Peyer's patch (tissue), 4 donors: ENCODE data around the gene GABRB1. TPM values are rescaled to one million over a fixed set of nuclear protein-coding genes. Genes with fewer than 3 reads are reported as not detected.

Experiments
- DNase-seq, 3 donors: peaks; one replicate each; pipeline ENCODE4 v3.0.0-alpha.2; 2017 to 2019
- H3K27ac ChIP-seq, 4 donors: fragments of 200-600 bp; sonication (generic); one replicate each; pipeline ENCODE4 v1.5.1; 2016 to 2019
- H3K27me3 ChIP-seq, 2 donors: fragments of 200-600 bp; sonication (generic); one replicate each; pipeline ENCODE4 v1.5.1; 2019
- H3K36me3 ChIP-seq, 3 donors: fragments of 200-600 bp; sonication (generic); one replicate each; pipeline ENCODE4 v1.5.1; 2016 to 2019
- H3K4me1 ChIP-seq, 4 donors: fragments of 200-600 bp; sonication (generic); one replicate each; pipeline ENCODE4 v1.5.1; 2016 to 2019
- H3K4me3 ChIP-seq, 4 donors: fragments of 200-600 bp; sonication (generic); 1 replicate in 3 of 4; 2 replicates in 1 of 4; pipeline ENCODE4 v1.5.1; 2016 to 2019; ENCODE audit warnings: mild to moderate bottlenecking in 1 of 4
- H3K9me3 ChIP-seq, 4 donors: fragments of 200-600 bp; sonication (generic); one replicate each; pipeline ENCODE4 v1.5.1; 2016 to 2019; ENCODE audit warnings: mild to moderate bottlenecking in 1 of 4
- POLR2A ChIP-seq, 2 donors: fragments of 450-650 bp; IDR thresholded peaks; one replicate each; pipeline ENCODE4 v1.5.1; 2017; ENCODE audit warnings: antibody characterized with exemption in 2 of 2, mild to moderate bottlenecking in 2 of 2, moderate library complexity in 2 of 2
- total RNA-seq, 4 donors: library from RNA; depleted of rRNA; stranded (reverse); fragments of >200 nt; gene quantifications; one replicate each; pipeline ENCODE4 v1.1.0, GENCODE V29; 2016
- TF ChIP-seq, protein P1 (sequence below), 6 experiments: fragments of 450-650 bp in 4 of 6; fragments of 200-600 bp in 2 of 6; sonication (generic) in 1 of 6; IDR thresholded peaks; one replicate each; pipeline ENCODE4 v1.5.1; 2017 to 2019; ENCODE audit warnings: antibody characterized with exemption in 6 of 6, mild to moderate bottlenecking in 3 of 6, moderate library complexity in 1 of 6

The GABRB1 gene
- total RNA-seq, 4 donors from 2014 or later = not detected

DNA sequence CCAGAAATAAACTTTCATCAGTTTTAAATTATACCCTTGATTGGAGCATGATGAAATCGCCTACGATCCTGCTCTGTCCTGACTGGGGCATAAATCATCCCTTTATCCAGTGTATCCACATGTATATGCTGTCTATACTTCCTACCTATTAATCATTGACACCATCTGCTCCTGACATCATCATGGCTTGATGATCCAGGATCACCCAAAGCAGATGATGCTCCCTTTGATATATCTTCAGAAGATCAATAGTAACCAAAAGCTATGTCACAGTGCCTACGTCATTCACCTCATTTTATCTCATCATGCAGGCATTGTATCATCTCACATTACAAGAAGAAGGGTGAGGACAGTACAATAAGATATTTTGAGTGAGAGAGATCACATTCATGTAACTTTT lies 294.7 kb downstream of the GABRB1 start:
- Histone ChIP-seq H3K27ac (no peak overlapping the region), H3K9me3 (no peaks in the 10 kb centered on the region), H3K4me3 (no peak overlapping the region), H3K36me3 (no peaks in the 10 kb centered on the region), H3K4me1 (no peaks in the 10 kb centered on the region), H3K27me3 (no peaks in the 10 kb centered on the region)
- DNase-seq = no peak
- no peak for TF ChIP-seq POLR2A (IDR thresholded peaks at IDR 0.05)
- TF ChIP-seq, protein P1, sequence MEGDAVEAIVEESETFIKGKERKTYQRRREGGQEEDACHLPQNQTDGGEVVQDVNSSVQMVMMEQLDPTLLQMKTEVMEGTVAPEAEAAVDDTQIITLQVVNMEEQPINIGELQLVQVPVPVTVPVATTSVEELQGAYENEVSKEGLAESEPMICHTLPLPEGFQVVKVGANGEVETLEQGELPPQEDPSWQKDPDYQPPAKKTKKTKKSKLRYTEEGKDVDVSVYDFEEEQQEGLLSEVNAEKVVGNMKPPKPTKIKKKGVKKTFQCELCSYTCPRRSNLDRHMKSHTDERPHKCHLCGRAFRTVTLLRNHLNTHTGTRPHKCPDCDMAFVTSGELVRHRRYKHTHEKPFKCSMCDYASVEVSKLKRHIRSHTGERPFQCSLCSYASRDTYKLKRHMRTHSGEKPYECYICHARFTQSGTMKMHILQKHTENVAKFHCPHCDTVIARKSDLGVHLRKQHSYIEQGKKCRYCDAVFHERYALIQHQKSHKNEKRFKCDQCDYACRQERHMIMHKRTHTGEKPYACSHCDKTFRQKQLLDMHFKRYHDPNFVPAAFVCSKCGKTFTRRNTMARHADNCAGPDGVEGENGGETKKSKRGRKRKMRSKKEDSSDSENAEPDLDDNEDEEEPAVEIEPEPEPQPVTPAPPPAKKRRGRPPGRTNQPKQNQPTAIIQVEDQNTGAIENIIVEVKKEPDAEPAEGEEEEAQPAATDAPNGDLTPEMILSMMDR (IDR thresholded peaks at IDR 0.05) = no peak

DNA sequence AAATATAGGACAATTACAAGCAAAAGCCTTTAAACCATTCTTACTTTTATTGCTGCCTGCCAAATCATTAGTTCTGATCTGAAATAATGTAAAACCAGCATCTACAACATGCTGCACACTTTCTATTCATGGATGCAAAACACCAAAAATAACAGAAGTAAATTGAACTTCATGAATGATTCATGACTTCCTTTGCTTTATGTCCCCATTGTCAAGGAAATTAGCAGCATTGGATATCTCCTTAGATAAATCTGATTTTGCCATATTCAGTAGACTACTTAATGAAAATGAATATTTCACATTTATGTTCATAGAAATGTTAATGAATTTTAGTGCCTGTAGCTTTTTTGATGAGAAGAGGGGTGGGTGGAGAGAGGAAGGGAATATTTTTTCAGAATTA lies 299.5 kb downstream of the GABRB1 start:
- Histone ChIP-seq H3K27me3 (no peaks in the 10 kb centered on the region), H3K27ac (no peak overlapping the region), H3K36me3 (no peaks in the 10 kb centered on the region), H3K9me3 (no peaks in the 10 kb centered on the region), H3K4me3 (no peak overlapping the region), H3K4me1 (no peaks in the 10 kb centered on the region)
- TF ChIP-seq, protein P1 (IDR thresholded peaks at IDR 0.05) = no peak
- TF ChIP-seq POLR2A (IDR thresholded peaks at IDR 0.05) = no peak
- DNase-seq = no peak

DNA sequence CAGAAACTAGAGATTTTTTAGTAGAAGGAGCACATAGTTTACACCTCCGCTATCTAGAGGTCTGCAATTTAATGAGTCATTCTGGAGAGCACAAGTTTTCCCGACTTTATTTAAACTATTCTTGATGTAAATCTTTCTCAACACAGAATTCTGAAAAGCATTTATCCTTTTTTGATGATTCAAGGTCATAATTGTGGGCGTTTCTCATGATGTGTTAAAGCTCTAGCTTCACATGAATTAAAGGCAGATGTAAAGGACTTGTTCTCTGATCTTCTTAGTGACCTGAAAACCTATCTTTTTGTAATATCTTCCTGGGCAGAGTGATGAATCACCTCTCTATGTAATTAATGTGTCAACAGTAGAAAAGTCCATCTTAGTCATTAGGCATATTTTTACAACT lies 303.3 kb downstream of the GABRB1 start:
- Histone ChIP-seq H3K4me1 (no peaks in the 10 kb centered on the region), H3K9me3 (no peaks in the 10 kb centered on the region), H3K36me3 (no peaks in the 10 kb centered on the region), H3K27me3 (no peaks in the 10 kb centered on the region), H3K27ac (no peak overlapping the region), H3K4me3 (no peak overlapping the region)
- TF ChIP-seq POLR2A (IDR thresholded peaks at IDR 0.05) = no peak
- TF ChIP-seq, protein P1 (IDR thresholded peaks at IDR 0.05) = no peak
- no peak for DNase-seq

DNA sequence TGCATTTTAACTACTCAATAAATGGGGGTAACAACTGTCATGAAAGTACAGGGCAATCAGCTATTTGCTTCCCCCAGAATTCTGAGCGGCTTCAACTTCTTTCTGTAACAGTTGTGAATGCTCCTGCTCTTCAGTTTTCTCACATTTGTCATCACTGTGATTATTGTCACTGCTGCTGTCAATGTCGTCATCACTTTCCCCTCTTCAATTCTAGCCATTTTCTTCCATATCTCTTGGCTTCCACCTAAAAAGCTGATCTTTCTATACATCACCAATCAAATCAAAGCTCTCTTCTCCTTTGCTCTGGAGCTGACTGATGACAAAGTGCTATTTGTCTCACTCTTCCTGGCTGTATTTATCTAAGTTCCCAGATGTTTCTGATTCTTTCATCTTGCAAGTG lies 306.5 kb downstream of the GABRB1 start:
- no peak overlapping the region for H3K27ac ChIP-seq
- DNase-seq = no peak
- H3K36me3 ChIP-seq = no peaks in the 10 kb centered on the region
- H3K4me1 ChIP-seq = no peaks in the 10 kb centered on the region
- no peak overlapping the region for H3K4me3 ChIP-seq
- H3K9me3 ChIP-seq = no peaks in the 10 kb centered on the region
- TF ChIP-seq, protein P1 (IDR thresholded peaks at IDR 0.05) = no peak
- TF ChIP-seq POLR2A (IDR thresholded peaks at IDR 0.05) = no peak
- no peaks in the 10 kb centered on the region for H3K27me3 ChIP-seq

DNA sequence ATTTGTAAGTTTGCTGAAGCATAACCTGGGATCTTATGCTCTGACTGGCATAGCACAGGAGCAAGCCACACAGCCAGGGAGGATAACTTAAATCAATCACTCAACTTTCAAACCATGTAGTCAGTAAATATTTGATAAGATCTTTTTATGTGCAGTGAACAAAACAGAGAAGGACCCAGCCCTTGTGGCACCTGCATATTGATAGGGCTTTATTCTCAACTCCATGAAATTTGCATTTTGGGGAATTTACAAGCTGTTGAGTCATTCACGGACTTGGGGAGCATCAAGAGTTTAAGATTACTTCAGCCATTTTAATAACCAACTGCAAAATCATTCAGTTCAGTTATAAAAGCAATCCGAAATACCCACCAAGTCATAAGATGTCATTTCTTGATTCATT lies 309.5 kb downstream of the GABRB1 start:
- no peak for TF ChIP-seq POLR2A (IDR thresholded peaks at IDR 0.05)
- TF ChIP-seq, protein P1 (IDR thresholded peaks at IDR 0.05) = no peak
- no peak for DNase-seq
- Histone ChIP-seq H3K4me1 (no peaks in the 10 kb centered on the region), H3K27me3 (no peaks in the 10 kb centered on the region), H3K4me3 (no peak overlapping the region), H3K27ac (no peak overlapping the region), H3K36me3 (no peaks in the 10 kb centered on the region), H3K9me3 (no peaks in the 10 kb centered on the region)

DNA sequence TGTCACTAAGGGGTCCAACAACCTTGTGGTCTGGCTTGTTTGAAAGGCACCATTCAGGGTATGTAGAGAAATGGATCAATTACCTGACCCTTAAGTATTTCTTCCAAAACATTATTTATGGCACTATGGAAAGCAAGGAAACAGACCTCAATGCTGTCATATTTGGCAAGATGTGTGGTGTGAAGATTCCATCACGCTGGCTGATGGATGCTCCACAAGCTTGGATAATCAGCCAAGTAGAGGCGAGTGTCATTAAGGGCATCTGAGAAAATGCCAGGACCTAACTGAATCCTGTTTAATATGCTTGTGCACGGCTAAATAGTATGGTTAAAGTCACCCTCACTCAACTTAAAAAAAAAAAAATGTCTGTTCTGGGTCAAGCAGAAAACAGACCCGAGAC lies 311.4 kb downstream of the GABRB1 start:
- no peaks in the 10 kb centered on the region for H3K9me3 ChIP-seq
- H3K36me3 ChIP-seq = no peaks in the 10 kb centered on the region
- TF ChIP-seq, protein P1 (IDR thresholded peaks at IDR 0.05) = no peak
- TF ChIP-seq POLR2A (IDR thresholded peaks at IDR 0.05) = no peak
- no peaks in the 10 kb centered on the region for H3K4me1 ChIP-seq
- no peak for DNase-seq
- H3K27ac ChIP-seq = no peak overlapping the region
- H3K27me3 ChIP-seq = no peaks in the 10 kb centered on the region
- no peak overlapping the region for H3K4me3 ChIP-seq
